GM21528 (cell line): ENCODE measurements around the gene KIR2DL1.
"Not testable (repeated sequence)": the region's sequence is repeated elsewhere in the genome, so short reads cannot be mapped to it uniquely, and the experiment has no call there.

Source experiments
- ATAC-seq: cut with Tn5 transposase; IDR thresholded peaks from one replicate; pipeline ENCODE4 v1.9.1; 2021; ENCODE audit warnings: mild to moderate bottlenecking, moderate library complexity; ENCODE audit not compliant: unreplicated experiment, low FRiP score

Gene KIR2DL1

GRCh38 chr19:54816251-54816650 lies 46.7 kb downstream of the KIR2DL1 start, which contains the start of gene KIR3DL1:
KIR3DL1 (plus strand) TSS chr19:54816468.
- ATAC-seq = not testable (repeated sequence)

- ATAC-seq = no peak
Measured at GRCh38 chr19:54817670-54818536, 48.3 kb downstream of the KIR2DL1 start.

- not testable (repeated sequence) for ATAC-seq
Measured at GRCh38 chr19:54824416-54824815, 54.8 kb downstream of the KIR2DL1 start.

GRCh38 chr19:54825326-54825725 lies 55.7 kb downstream of the KIR2DL1 start:
- ATAC-seq = not testable (repeated sequence)

GRCh38 chr19:54828064-54828463 lies 58.5 kb downstream of the KIR2DL1 start:
- ATAC-seq = not testable (repeated sequence)

- ATAC-seq = not testable (repeated sequence)
Measured at GRCh38 chr19:54832496-54832895, 62.9 kb downstream of the KIR2DL1 start, which contains the start of gene KIR2DS4. KIR2DS4 (plus strand) TSS chr19:54832676.
